Activated CD8-positive, alpha-beta memory T cell treated with anti-CD3 and anti-CD28 coated beads for 24 hours (primary cell): ENCODE results near the gene MACROD2.

Experiments
- DNase-seq: peaks from one replicate; pipeline ENCODE4 v3.0.0-alpha.2; 2020

The MACROD2 gene

GRCh38 chr20:15031546-15032351 is 1036.4 kb downstream of the MACROD2 start:
- no peak for DNase-seq

- DNase-seq: no peak
These were observed 1037.0 kb downstream of the MACROD2 start for GRCh38 chr20:15032352-15032622.

GRCh38 chr20:15033269-15033668 is 1038.0 kb downstream of the MACROD2 start:
- DNase-seq: no peak

- no peak for DNase-seq
These were observed 1038.6 kb downstream of the MACROD2 start for GRCh38 chr20:15033891-15034290.

- DNase-seq: no peak
These were observed 1041.6 kb downstream of the MACROD2 start for GRCh38 chr20:15036948-15037347.

GRCh38 chr20:15039088-15039752 is 1043.9 kb downstream of the MACROD2 start:
- no peak for DNase-seq

GRCh38 chr20:15042723-15043122 is 1047.4 kb downstream of the MACROD2 start:
- DNase-seq: no peak

- DNase-seq: no peak
These were observed 1049.9 kb downstream of the MACROD2 start for GRCh38 chr20:15045246-15045645.

GRCh38 chr20:15047042-15047441 is 1051.7 kb downstream of the MACROD2 start:
- no peak for DNase-seq

- no peak for DNase-seq
These were observed 1052.3 kb downstream of the MACROD2 start for GRCh38 chr20:15047601-15048000.

- DNase-seq: no peak
These were observed 1060.9 kb downstream of the MACROD2 start for GRCh38 chr20:15056246-15056645.

- DNase-seq: no peak
These were observed 1063.5 kb downstream of the MACROD2 start for GRCh38 chr20:15058841-15059240.

- no peak for DNase-seq
These were observed 1064.1 kb downstream of the MACROD2 start for GRCh38 chr20:15059438-15059837.

GRCh38 chr20:15060265-15061060 is 1065.1 kb downstream of the MACROD2 start:
- no peak for DNase-seq

GRCh38 chr20:15061061-15061430 is 1065.7 kb downstream of the MACROD2 start:
- DNase-seq: no peak

- no peak for DNase-seq
These were observed 1066.6 kb downstream of the MACROD2 start for GRCh38 chr20:15061955-15062354.

GRCh38 chr20:15063081-15063480 is 1067.8 kb downstream of the MACROD2 start:
- no peak for DNase-seq

GRCh38 chr20:15064741-15065140 is 1069.4 kb downstream of the MACROD2 start:
- DNase-seq: no peak

GRCh38 chr20:15065794-15066193 is 1070.5 kb downstream of the MACROD2 start:
- DNase-seq: no peak

GRCh38 chr20:15068486-15068885 is 1073.2 kb downstream of the MACROD2 start:
- DNase-seq: no peak

GRCh38 chr20:15069355-15069754 is 1074.0 kb downstream of the MACROD2 start:
- DNase-seq: no peak

GRCh38 chr20:15071085-15071808 is 1075.9 kb downstream of the MACROD2 start:
- no peak for DNase-seq

GRCh38 chr20:15072316-15072715 is 1077.0 kb downstream of the MACROD2 start:
- DNase-seq: no peak
